ENCODE results near the gene FAM83D. TPM values are rescaled to one million over a fixed set of nuclear protein-coding genes. Genes with fewer than 3 reads are reported as not detected.

Gene FAM83D
- total and polyA plus RNA-seq, 2 of the 4 experiments (the other 2 are of a cell fraction) = 20.4 to 26.4 TPM

DNA sequence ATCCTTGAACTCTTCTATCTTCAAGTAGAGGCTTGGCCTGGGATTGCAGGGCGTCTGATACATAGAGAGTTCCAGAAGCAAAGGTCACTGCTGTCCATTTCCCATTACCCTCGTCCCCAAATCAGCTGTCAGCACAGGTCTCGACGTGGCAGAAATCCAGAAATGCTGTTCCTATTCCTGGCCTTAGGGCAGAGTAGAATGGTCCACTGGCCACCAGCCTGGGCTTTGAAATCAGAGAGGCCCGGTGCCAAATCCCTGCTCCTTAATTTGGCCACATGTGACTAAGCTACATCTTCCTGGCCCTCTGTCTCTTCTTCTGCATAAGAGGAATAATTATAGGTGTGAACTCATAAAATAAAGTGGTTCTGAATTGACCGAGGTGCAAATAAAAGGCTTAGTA is 40.9 kb upstream of the FAM83D start:
- Histone ChIP-seq H3K4me3 (ENCODE audit: insufficient read depth, low read depth, low read length) (no peak overlapping the region), H3K27me3 (ENCODE audit: control insufficient read depth, insufficient read depth, low read length) (peaks cover 15% of the 10 kb centered on the region), H3K4me2 (ENCODE audit: low read depth, low read length) (no peak overlapping the region), H2BK120ac (ENCODE audit: low read depth, low read length) (no peak overlapping the region), H2BK15ac (ENCODE audit: low read depth, low read length) (no peak overlapping the region), H3K9me1 (ENCODE audit: insufficient read depth, low read length) (no peaks in the 10 kb centered on the region), H3K27ac (ENCODE audit: insufficient read depth, low read length) (no peak overlapping the region), H3K9ac (ENCODE audit: low read depth, low read length) (no peak overlapping the region), H2AK5ac (ENCODE audit: low read depth, low read length) (no peak overlapping the region), H2AK9ac (replicated peaks; ENCODE audit: low read depth, low read length, poor library complexity) (no peak overlapping the region), H4K91ac (ENCODE audit: insufficient read depth, low read depth, low read length) (no peak overlapping the region), H3K9me3 (ENCODE audit: control insufficient read depth, insufficient read depth, low read length) (no peaks in the 10 kb centered on the region), H3K4me1 (ENCODE audit: control insufficient read depth, insufficient read depth, low read length) (no peaks in the 10 kb centered on the region), H3K23ac (ENCODE audit: low read depth, low read length) (no peak overlapping the region), H4K8ac (ENCODE audit: low read depth in 2 of 2, low read length in 2 of 2) (no peak overlapping the region), H3K4ac (ENCODE audit: low read depth, low read length) (no peak overlapping the region), H3K18ac (ENCODE audit: low read depth, low read length) (no peak overlapping the region), H4K20me1 (ENCODE audit: insufficient read depth, low read length) (no peaks in the 10 kb centered on the region; the same call in 1 of the 2 replicates), H3K79me1 (ENCODE audit: low read depth in 1 of 2, low read length in 2 of 2) (no peaks in the 10 kb centered on the region), H2AFZ (replicated peaks; ENCODE audit: low read length, poor library complexity) (no peak overlapping the region), H3K36me3 (ENCODE audit: control insufficient read depth, insufficient read depth, low read length) (no peaks in the 10 kb centered on the region), H2BK5ac (ENCODE audit: low read depth, low read length, poor library complexity, severe bottlenecking) (no peak overlapping the region), H3K56ac (ENCODE audit: extremely low read depth, insufficient read depth, low read length) (no peak overlapping the region), H3K14ac (replicated peaks; ENCODE audit: low read depth, low read length) (no peak overlapping the region), H4K5ac (ENCODE audit: low read depth, low read length) (no peak overlapping the region), H2BK20ac (ENCODE audit: low read depth, low read length) (no peak overlapping the region)
- intact Hi-C loops (cut with micrococcal nuclease) (no loop called here), dilution Hi-C loops (cut with HindIII; ENCODE audit: low sequenced_read_pairs, unreplicated experiment) (no loop called here), in situ Hi-C loops (cut with MboI; ENCODE audit: low sequenced_read_pairs) (no loop called here)
- no peak for TF ChIP-seq CEBPB (IDR thresholded peaks at IDR 0.05; ENCODE audit: low read depth, low read length)
- no peak for TF ChIP-seq RCOR1 (IDR thresholded peaks at IDR 0.05; ENCODE audit: insufficient replicate concordance, low read length)
- TF ChIP-seq MXI1 (IDR thresholded peaks at IDR 0.05; ENCODE audit: borderline replicate concordance, low read depth, low read length) = no peak
- TF ChIP-seq MAFK (IDR thresholded peaks at IDR 0.05; ENCODE audit: low read depth, low read length) = no peak
- TF ChIP-seq MAZ (IDR thresholded peaks at IDR 0.05; ENCODE audit: borderline replicate concordance, low read depth, low read length) = no peak
- TF ChIP-seq RAD21 (IDR thresholded peaks at IDR 0.05; ENCODE audit: low read length) = no peak
- no peak for TF ChIP-seq POLR2A (IDR thresholded peaks at IDR 0.05; ENCODE audit: low read depth, low read length)
- TF ChIP-seq, protein P1, sequence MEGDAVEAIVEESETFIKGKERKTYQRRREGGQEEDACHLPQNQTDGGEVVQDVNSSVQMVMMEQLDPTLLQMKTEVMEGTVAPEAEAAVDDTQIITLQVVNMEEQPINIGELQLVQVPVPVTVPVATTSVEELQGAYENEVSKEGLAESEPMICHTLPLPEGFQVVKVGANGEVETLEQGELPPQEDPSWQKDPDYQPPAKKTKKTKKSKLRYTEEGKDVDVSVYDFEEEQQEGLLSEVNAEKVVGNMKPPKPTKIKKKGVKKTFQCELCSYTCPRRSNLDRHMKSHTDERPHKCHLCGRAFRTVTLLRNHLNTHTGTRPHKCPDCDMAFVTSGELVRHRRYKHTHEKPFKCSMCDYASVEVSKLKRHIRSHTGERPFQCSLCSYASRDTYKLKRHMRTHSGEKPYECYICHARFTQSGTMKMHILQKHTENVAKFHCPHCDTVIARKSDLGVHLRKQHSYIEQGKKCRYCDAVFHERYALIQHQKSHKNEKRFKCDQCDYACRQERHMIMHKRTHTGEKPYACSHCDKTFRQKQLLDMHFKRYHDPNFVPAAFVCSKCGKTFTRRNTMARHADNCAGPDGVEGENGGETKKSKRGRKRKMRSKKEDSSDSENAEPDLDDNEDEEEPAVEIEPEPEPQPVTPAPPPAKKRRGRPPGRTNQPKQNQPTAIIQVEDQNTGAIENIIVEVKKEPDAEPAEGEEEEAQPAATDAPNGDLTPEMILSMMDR (conservative IDR thresholded peaks at IDR 0.05; ENCODE audit: low read depth, low read length) = no peak
- TF ChIP-seq, protein P2, sequence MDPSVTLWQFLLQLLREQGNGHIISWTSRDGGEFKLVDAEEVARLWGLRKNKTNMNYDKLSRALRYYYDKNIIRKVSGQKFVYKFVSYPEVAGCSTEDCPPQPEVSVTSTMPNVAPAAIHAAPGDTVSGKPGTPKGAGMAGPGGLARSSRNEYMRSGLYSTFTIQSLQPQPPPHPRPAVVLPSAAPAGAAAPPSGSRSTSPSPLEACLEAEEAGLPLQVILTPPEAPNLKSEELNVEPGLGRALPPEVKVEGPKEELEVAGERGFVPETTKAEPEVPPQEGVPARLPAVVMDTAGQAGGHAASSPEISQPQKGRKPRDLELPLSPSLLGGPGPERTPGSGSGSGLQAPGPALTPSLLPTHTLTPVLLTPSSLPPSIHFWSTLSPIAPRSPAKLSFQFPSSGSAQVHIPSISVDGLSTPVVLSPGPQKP (IDR thresholded peaks at IDR 0.05; ENCODE audit: borderline replicate concordance, low read depth, low read length) = no peak
- no peak for TF ChIP-seq NFE2L2 (IDR thresholded peaks at IDR 0.05; ENCODE audit: low read depth, low read length)
- TF ChIP-seq RFX5 (IDR thresholded peaks at IDR 0.05; ENCODE audit: low read depth, low read length) = no peak
- BruUV-seq (replicated peaks) = no TSS peak
- 55% methylated on average over 2 of the region's 6 CpGs; no CpG with 5 or more reads in 1 of the 2 experiments for WGBS, 2 experiments (ENCODE audit: extremely low coverage in 2 of 2, insufficient read length in 1 of 2)
- DNase-seq (no peak), ATAC-seq (ENCODE audit: low read depth) (no peak)
- CTCF ChIA-PET = no interaction called here
- POLR2A ChIA-PET (ENCODE audit: unreplicated experiment) = no interaction called here

Data from IMR-90 (cell line).